K562 (cell line): ENCODE measurements around the gene TMEM114. TPM values are rescaled to one million over a fixed set of nuclear protein-coding genes. Genes with fewer than 3 reads are reported as not detected.

Source experiments
- ATAC-seq: fragments of 200-7000 bp; cut with Tn5 transposase; 3 replicates; pipeline ENCODE4 v1.9.1; 2020; ENCODE audit warnings: moderate library complexity
- BruUV-seq: library from RNA; stranded (reverse); fragments of 400-500 nt; replicated peaks from 2 replicates; lab custom pipeline; 2021; lab: Mats Ljungman, UMichigan
- CTCF ChIA-PET: fragments of 300-600 bp; formaldehyde crosslinking; extraction: SDS; loops from one replicate; lab custom pipeline; 2021; ENCODE audit warnings: low intra/inter-chr PET ratio; lab: Yijun Ruan, JAX
- POLR2A ChIA-PET: fragments of 300-600, 350-650 bp; sonication (Branson Sonifier 250); formaldehyde crosslinking; extraction: SDS; loops from one replicate; lab custom pipeline; 2021; ENCODE audit warnings: antibody characterized with exemption, inconsistent platforms; lab: Yijun Ruan, JAX
- DNase-seq, 4 experiments: peaks; one replicate each; pipeline versions ENCODE4 v3.0.0 to v3.0.0-alpha.2; 2011 to 2018; ENCODE audit warnings: low spot score in 3 of 4, mixed read lengths in 3 of 4; ENCODE audit errors: extremely low read depth in 1 of 4
- FAIRE-seq: peaks from 2 replicates; lab custom pipeline; 2011; peaks lifted over from hg19 to GRCh38; lab: Jason Lieb, UNC
- H2AFZ ChIP-seq: 2 replicates; pipeline ENCODE4 v1.6.0; 2011; ENCODE audit warnings: low read depth, low read length, control low read depth, inconsistent platforms
- H3K27ac ChIP-seq: fragments of 200-600 bp; 3 replicates; pipeline ENCODE4 v1.8.0; 2011; ENCODE audit warnings: low read depth, mild to moderate bottlenecking, control low read depth, inconsistent platforms, low read length, moderate library complexity, mixed read lengths; ENCODE audit errors: extremely low read depth
- H3K27me3 ChIP-seq, 2 experiments: fragments of 300-600 bp in 1 of 2; 2 replicates in 1 of 2; 3 replicates in 1 of 2; pipeline versions ENCODE4 v1.6.0 to v1.8.0; 2011; ENCODE audit warnings: inconsistent platforms in 2 of 2, low read length in 2 of 2, mild to moderate bottlenecking in 1 of 2, mixed read lengths in 1 of 2, moderate library complexity in 1 of 2; ENCODE audit not compliant: control insufficient read depth in 2 of 2, insufficient read depth in 2 of 2
- H3K36me3 ChIP-seq: fragments of 300-600 bp; 3 replicates; pipeline ENCODE4 v1.8.0; 2011; ENCODE audit warnings: mild to moderate bottlenecking, low read length, inconsistent platforms; ENCODE audit not compliant: control insufficient read depth, insufficient read depth
- H3K4me1 ChIP-seq, 2 experiments: fragments of 200-600 bp in 1 of 2; replicated peaks in 1 of 2; 2 replicates in 1 of 2; 3 replicates in 1 of 2; pipeline versions ENCODE4 v1.5.1 to v1.8.0; 2011; ENCODE audit warnings: inconsistent platforms in 2 of 2, low read length in 2 of 2, mild to moderate bottlenecking in 1 of 2, mixed read lengths in 1 of 2, moderate library complexity in 1 of 2; ENCODE audit not compliant: control insufficient read depth in 2 of 2, insufficient read depth in 2 of 2
- H3K4me2 ChIP-seq: 2 replicates; pipeline ENCODE4 v1.6.1; 2011; ENCODE audit warnings: low read length, control low read depth, inconsistent platforms, mixed read lengths; ENCODE audit not compliant: insufficient read depth
- H3K4me3 ChIP-seq: fragments of 200-600 bp; sonication (generic), shearing (Covaris generic); 2 replicates; pipeline ENCODE4 v1.5.1; 2016; ENCODE audit warnings: control low read depth, inconsistent platforms
- H3K79me2 ChIP-seq: fragments of 200-600 bp; 3 replicates; pipeline ENCODE4 v1.8.0; 2011; ENCODE audit warnings: low read length, inconsistent platforms; ENCODE audit not compliant: control insufficient read depth, insufficient read depth
- H3K9ac ChIP-seq, 2 experiments: 2 replicates each; pipeline versions ENCODE4 v1.6.0 to v1.6.1; 2011; ENCODE audit warnings: low read depth in 2 of 2, low read length in 2 of 2, control low read depth in 1 of 2, inconsistent platforms in 1 of 2, mild to moderate bottlenecking in 1 of 2, mixed read lengths in 1 of 2; ENCODE audit not compliant: insufficient read depth in 1 of 2
- H3K9me1 ChIP-seq: one replicate; pipeline ENCODE4 v1.6.0; 2011; ENCODE audit warnings: inconsistent platforms, mild to moderate bottlenecking, low read length, moderate library complexity; ENCODE audit not compliant: control insufficient read depth, insufficient read depth
- H3K9me3 ChIP-seq: replicated peaks from 2 replicates; pipeline ENCODE4 v1.5.1; 2011; ENCODE audit warnings: low read depth, low read length, inconsistent platforms; ENCODE audit not compliant: control insufficient read depth, insufficient read depth
- H4K20me1 ChIP-seq: replicated peaks from 2 replicates; pipeline ENCODE4 v1.6.1; 2011; ENCODE audit warnings: low read length, inconsistent platforms, mixed read lengths; ENCODE audit not compliant: control insufficient read depth, insufficient read depth
- CBFB ChIP-seq: sonication (generic); formaldehyde crosslinking; IDR thresholded peaks from 2 replicates; pipeline ENCODE4 v1.4.0; 2020; ENCODE audit warnings: mild to moderate bottlenecking, missing genetic modification reagents
- EGR1 ChIP-seq: fragments of 450-650 bp; conservative IDR thresholded peaks from 2 replicates; pipeline ENCODE4 v1.6.1; 2017; ENCODE audit warnings: mild to moderate bottlenecking
- ELF1 ChIP-seq: fragments of 200-800 bp; sonication (Bioruptor generic); IDR thresholded peaks from 2 replicates; pipeline ENCODE4 v1.6.1; 2016; ENCODE audit warnings: missing genetic modification characterization, missing compliant biosample characterization
- ESRRB ChIP-seq: fragments of 250-450 bp; sonication (Bioruptor Pico); IDR thresholded peaks from 2 replicates; pipeline ENCODE4 v1.5.0; 2020; ENCODE audit warnings: mild to moderate bottlenecking, moderate library complexity, borderline replicate concordance
- FOXP1 ChIP-seq: sonication (generic); formaldehyde crosslinking; IDR thresholded peaks from 2 replicates; pipeline ENCODE4 v1.8.0; 2022; ENCODE audit warnings: mild to moderate bottlenecking, missing genetic modification reagents
- RB1 ChIP-seq: fragments of 450-650 bp; IDR thresholded peaks from 2 replicates; pipeline ENCODE4 v1.6.1; 2017; ENCODE audit warnings: low read depth, mild to moderate bottlenecking
- THAP7 ChIP-seq: fragments of 250-450 bp; sonication (Bioruptor Pico); IDR thresholded peaks from 2 replicates; pipeline ENCODE4 v1.5.0; 2021
- ZNF253 ChIP-seq: fragments of 250-450 bp; sonication (Bioruptor Pico); conservative IDR thresholded peaks from 2 replicates; pipeline ENCODE4 v1.6.1; 2021; ENCODE audit warnings: mild to moderate bottlenecking
- ZNF668 ChIP-seq: fragments of 250-450 bp; sonication (Bioruptor Pico); IDR thresholded peaks from 2 replicates; pipeline ENCODE4 v1.8.0; 2022; ENCODE audit warnings: mild to moderate bottlenecking, inconsistent platforms
- WGBS: fragments of 100-300 bp; shearing (Covaris generic); methylation state at CpG from one replicate; pipeline ENCODE4 v1.1.6; 2016; ENCODE audit warnings: low coverage, mixed read lengths; ENCODE audit not compliant: insufficient coverage; ENCODE audit errors: missing lambda C conversion rate; 5-methylcytosine and 5-hydroxymethylcytosine counted together
- in situ Hi-C: fragments of 300-500 bp; cut with MboI; formaldehyde crosslinking; loops from 4 replicates; pipeline ENCODE4 v1.15.0; 2018; ENCODE audit warnings: inconsistent platforms, mixed read lengths
- intact Hi-C: fragments of 100-400 bp; cut with micrococcal nuclease; formaldehyde crosslinking; loops from 2 replicates; pipeline ENCODE4 v1.14.2; 2022
- polyA plus RNA-seq, 8 experiments: library from polyadenylated mRNA; depleted of rRNA in 4 of 8; stranded (reverse) in 5 of 8; unstranded in 3 of 8; fragments of >200 nt; fragmentation: Nextera tagmentation in 2 of 8; fragmentation: Illumina TruSeq in 1 of 8; extraction: Ambion mirVana in 2 of 8; extraction: Trizol in 1 of 8; gene quantifications; 2 replicates each; pipeline versions ENCODE4 v1.2.1 to v1.2.3, GENCODE V29; 2011 to 2014; ENCODE audit warnings: inconsistent platforms in 1 of 8, missing spikeins in 1 of 8
- total RNA-seq, 7 experiments: library from RNA; depleted of rRNA in 6 of 7; stranded (reverse); fragments of >200 nt in 6 of 7; fragmentation: Illumina TruSeq in 2 of 7; extraction: Trizol in 2 of 7; gene quantifications; 2 replicates each; pipeline versions ENCODE4 v1.2.1 to v1.2.3, GENCODE V29; 2011 to 2021; ENCODE audit warnings: low replicate concordance in 1 of 7

TMEM114 gene
- total and polyA plus RNA-seq, 9 of the 15 experiments (the other 6 are each of a cell fraction or from before 2014, with no cell fraction given), result not detected

GRCh38 chr16:8588682-8589056 is 1.6 kb downstream of the TMEM114 start:
- no peak overlapping the region for H3K27ac ChIP-seq
- in situ Hi-C loops, result no loop called here
- intact Hi-C loops, result no loop called here
- no peaks in the 10 kb centered on the region for H3K9me1 ChIP-seq
- H3K4me1 ChIP-seq, result peaks cover under 1 to 4% of the 10 kb centered on the region in 2 experiments; a peak in 1 of 5 replicates
- H4K20me1 ChIP-seq, result no peaks in the 10 kb centered on the region
- no peaks in the 10 kb centered on the region for H3K36me3 ChIP-seq
- H3K4me3 ChIP-seq, result no peak overlapping the region
- ATAC-seq, result no peak
- H2AFZ ChIP-seq, result no peak overlapping the region
- peaks cover 12 to 26% of the 10 kb centered on the region in 2 experiments; a peak in 4 of 5 replicates for H3K27me3 ChIP-seq
- CTCF ChIA-PET, result no interaction called here
- BruUV-seq, result no TSS peak
- no peak overlapping the region for H3K4me2 ChIP-seq
- TF ChIP-seq THAP7 (CRISPR knock-in tag) (no peak), ESRRB (CRISPR knock-in tag) (no peak)
- H3K9ac ChIP-seq, result no peak overlapping the region
- 0 out of 2 replicates have a peak, but pooled peaks cover 2% of the 10 kb centered on the region for H3K9me3 ChIP-seq
- H3K79me2 ChIP-seq, result no peaks in the 10 kb centered on the region
- FAIRE-seq, result no peak
- POLR2A ChIA-PET, result no interaction called here
- no peak for DNase-seq
- 8% methylated on average over 9 of the region's 9 CpGs for WGBS

GRCh38 chr16:8587065-8587464 is 3.2 kb downstream of the TMEM114 start:
- no peaks in the 10 kb centered on the region for H4K20me1 ChIP-seq
- no peaks in the 10 kb centered on the region for H3K79me2 ChIP-seq
- no TSS peak for BruUV-seq
- H3K27ac ChIP-seq, result no peak overlapping the region
- no peaks in the 10 kb centered on the region for H3K9me1 ChIP-seq
- peaks cover 12 to 26% of the 10 kb centered on the region in 2 experiments; a peak in 4 of 5 replicates for H3K27me3 ChIP-seq
- ATAC-seq (no peak), FAIRE-seq (no peak), DNase-seq (no peak)
- H3K9me3 ChIP-seq, result 0 out of 2 replicates have a peak, but pooled peaks cover 2% of the 10 kb centered on the region
- H2AFZ ChIP-seq, result no peak overlapping the region
- POLR2A ChIA-PET, result interaction anchor here (0.5 kb wide), 1 partner anchor 73 kb away, joined by 3 read pairs; no protein-coding TSS in a partner anchor
- H3K4me1 ChIP-seq, result peaks cover 0 to 4% of the 10 kb centered on the region in 2 experiments; a peak in 1 of 5 replicates
- no peaks in the 10 kb centered on the region for H3K36me3 ChIP-seq
- no peak overlapping the region for H3K9ac ChIP-seq
- TF ChIP-seq CBFB (no peak), EGR1 (no peak), FOXP1 (no peak), ZNF668 (CRISPR knock-in tag) (no peak), ZNF253 (CRISPR knock-in tag) (no peak), RB1 (no peak), ELF1 (tag) (no peak)
- no peak overlapping the region for H3K4me2 ChIP-seq
- intact Hi-C loops (no loop called here), in situ Hi-C loops (no loop called here)
- CTCF ChIA-PET, result no interaction called here
- H3K4me3 ChIP-seq, result no peak overlapping the region
